H9 (cell line): ENCODE measurements around the gene PACSIN2. TPM values are rescaled to one million over a fixed set of nuclear protein-coding genes. Genes with fewer than 3 reads are reported as not detected.

Experiments used
- DNase-seq: peaks from one replicate; pipeline ENCODE4 v3.0.0-alpha.2; 2017
- H2AFZ ChIP-seq: one replicate; pipeline ENCODE4 v1.6.1; 2013; ENCODE audit warnings: mild to moderate bottlenecking, low read length, control low read depth, moderate library complexity
- H2AK5ac ChIP-seq: 2 replicates; pipeline ENCODE4 v1.6.1; 2013; ENCODE audit warnings: low read length, control low read depth, mixed read lengths; ENCODE audit not compliant: insufficient read length
- H2BK120ac ChIP-seq: one replicate; pipeline ENCODE4 v1.6.1; 2013; ENCODE audit warnings: low read depth, mild to moderate bottlenecking, low read length, control low read depth, inconsistent platforms; ENCODE audit not compliant: poor library complexity, severe bottlenecking
- H2BK12ac ChIP-seq: 2 replicates; pipeline ENCODE4 v1.6.1; 2013; ENCODE audit warnings: low read length, control low read depth, mixed read lengths, low read depth; ENCODE audit not compliant: insufficient read length
- H2BK15ac ChIP-seq: 2 replicates; pipeline ENCODE4 v1.6.1; 2013; ENCODE audit warnings: low read depth, low read length, control low read depth
- H2BK20ac ChIP-seq: one replicate; pipeline ENCODE4 v1.6.1; 2013; ENCODE audit warnings: low read depth, mild to moderate bottlenecking, low read length, control low read depth, inconsistent platforms; ENCODE audit not compliant: poor library complexity, severe bottlenecking
- H2BK5ac ChIP-seq: 2 replicates; pipeline ENCODE4 v1.6.1; 2013; ENCODE audit warnings: low read length, control low read depth, mixed read lengths; ENCODE audit not compliant: insufficient read length
- H3K14ac ChIP-seq: 2 replicates; pipeline ENCODE4 v1.6.1; 2013; ENCODE audit warnings: low read length, control low read depth; ENCODE audit not compliant: insufficient read depth
- H3K18ac ChIP-seq: 2 replicates; pipeline ENCODE4 v1.6.1; 2013; ENCODE audit warnings: low read depth, mild to moderate bottlenecking, mixed read lengths, low read length, control low read depth; ENCODE audit not compliant: insufficient read length
- H3K23ac ChIP-seq: 2 replicates; pipeline ENCODE4 v1.6.1; 2013; ENCODE audit warnings: low read length, control low read depth, mixed read lengths, low read depth; ENCODE audit not compliant: insufficient read length
- H3K23me2 ChIP-seq: 2 replicates; pipeline ENCODE4 v1.6.1; 2013; ENCODE audit warnings: low read depth, mild to moderate bottlenecking, mixed read lengths, low read length, control low read depth; ENCODE audit not compliant: insufficient read length, poor library complexity, severe bottlenecking
- H3K27ac ChIP-seq: 2 replicates; pipeline ENCODE4 v1.5.1; 2013; ENCODE audit warnings: low read length, control low read depth, mixed read lengths, low read depth; ENCODE audit not compliant: insufficient read length
- H3K27me3 ChIP-seq: 2 replicates; pipeline ENCODE4 v1.6.1; 2013; ENCODE audit warnings: low read length, control low read depth, inconsistent platforms; ENCODE audit not compliant: insufficient read depth
- H3K4ac ChIP-seq: 2 replicates; pipeline ENCODE4 v1.6.1; 2013; ENCODE audit warnings: low read depth, mild to moderate bottlenecking, control low read depth, inconsistent platforms, low read length, moderate library complexity
- H3K4me1 ChIP-seq: 2 replicates; pipeline ENCODE4 v1.6.1; 2013; ENCODE audit warnings: low read length, control low read depth, inconsistent platforms; ENCODE audit not compliant: insufficient read depth
- H3K4me2 ChIP-seq: 2 replicates; pipeline ENCODE4 v1.6.1; 2013; ENCODE audit warnings: low read length, control low read depth, mixed read lengths; ENCODE audit not compliant: insufficient read length, insufficient read depth
- H3K56ac ChIP-seq: 2 replicates; pipeline ENCODE4 v1.6.1; 2013; ENCODE audit warnings: low read depth, mild to moderate bottlenecking, mixed read lengths, low read length, control low read depth; ENCODE audit not compliant: insufficient read length
- H3K79me1 ChIP-seq: 2 replicates; pipeline ENCODE4 v1.6.1; 2013; ENCODE audit warnings: low read depth, mild to moderate bottlenecking, moderate library complexity, low read length, control low read depth, inconsistent platforms; ENCODE audit not compliant: insufficient read depth, poor library complexity, severe bottlenecking
- H3K79me2 ChIP-seq: 2 replicates; pipeline ENCODE4 v1.6.1; 2013; ENCODE audit warnings: low read length, control low read depth, inconsistent platforms; ENCODE audit not compliant: insufficient read depth
- H3K9ac ChIP-seq: 2 replicates; pipeline ENCODE4 v1.6.1; 2013; ENCODE audit warnings: low read length, control low read depth, mixed read lengths; ENCODE audit not compliant: insufficient read length; ENCODE audit errors: extremely low read depth
- H3K9me3 ChIP-seq: one replicate; pipeline ENCODE4 v1.6.1; 2013; ENCODE audit warnings: low read depth, low read length, inconsistent platforms; ENCODE audit not compliant: control insufficient read depth
- H3T11ph ChIP-seq: one replicate; pipeline ENCODE4 v1.6.1; 2013; ENCODE audit warnings: mild to moderate bottlenecking, low read length, control low read depth, inconsistent platforms
- H4K20me1 ChIP-seq: one replicate; pipeline ENCODE4 v1.6.1; 2013; ENCODE audit not compliant: control insufficient read depth, insufficient read length, insufficient read depth
- H4K5ac ChIP-seq: 2 replicates; pipeline ENCODE4 v1.6.1; 2013; ENCODE audit warnings: low read depth, mild to moderate bottlenecking, mixed read lengths, low read length, control low read depth; ENCODE audit not compliant: insufficient read length
- H4K8ac ChIP-seq: replicated peaks from 2 replicates; pipeline ENCODE4 v1.6.1; 2013; ENCODE audit warnings: low read length, control low read depth, mixed read lengths, low read depth; ENCODE audit not compliant: insufficient read length
- H4K91ac ChIP-seq: 2 replicates; pipeline ENCODE4 v1.6.1; 2013; ENCODE audit warnings: low read depth, mild to moderate bottlenecking, moderate library complexity, mixed read lengths, low read length, control low read depth; ENCODE audit not compliant: insufficient read length
- H3K27ac Mint-ChIP-seq, 3 experiments: 2 replicates in 2 of 3; 3 replicates in 1 of 3; pipeline ENCODE4 v1.8.0; 2020 to 2021; ENCODE audit warnings: mixed read lengths in 3 of 3, mild to moderate bottlenecking in 1 of 3, moderate library complexity in 1 of 3
- H3K27me3 Mint-ChIP-seq: 2 replicates; pipeline ENCODE4 v1.8.0; 2021; ENCODE audit warnings: low read depth, mild to moderate bottlenecking, moderate library complexity, mixed read lengths
- H3K36me3 Mint-ChIP-seq, 3 experiments: 2 replicates in 2 of 3; 3 replicates in 1 of 3; pipeline ENCODE4 v1.8.0; 2020 to 2021; ENCODE audit warnings: low read depth in 3 of 3, mixed read lengths in 3 of 3; ENCODE audit not compliant: insufficient read depth in 1 of 3
- H3K4me1 Mint-ChIP-seq, 2 experiments: 2 replicates each; pipeline ENCODE4 v1.8.0; 2020; ENCODE audit warnings: mixed read lengths in 2 of 2
- H3K4me3 Mint-ChIP-seq, 2 experiments: 2 replicates in 1 of 2; 3 replicates in 1 of 2; pipeline ENCODE4 v1.8.0; 2020 to 2021; ENCODE audit warnings: mild to moderate bottlenecking in 2 of 2, mixed read lengths in 2 of 2, moderate library complexity in 1 of 2
- H3K9me3 Mint-ChIP-seq, 2 experiments: 2 replicates in 1 of 2; 3 replicates in 1 of 2; pipeline ENCODE4 v1.8.0; 2020; ENCODE audit warnings: mild to moderate bottlenecking in 2 of 2, mixed read lengths in 2 of 2, moderate library complexity in 1 of 2
- CTCF ChIP-seq: fragments of 200-600 bp; sonication (generic); conservative IDR thresholded peaks from 3 replicates; pipeline ENCODE4 v1.8.0; 2021; ENCODE audit warnings: antibody characterized with exemption, mild to moderate bottlenecking
- WGBS: extraction: QIAGEN DNeasy Blood & Tissue Kit; methylation state at CpG from one replicate; pipeline ENCODE4 v1.1.7; 2013; ENCODE audit warnings: missing lambda C conversion rate, low lambda C conversion rate, mixed read lengths; ENCODE audit not compliant: insufficient read length; ENCODE audit errors: extremely low coverage; 5-methylcytosine and 5-hydroxymethylcytosine counted together
- total RNA-seq: library from RNA; stranded (reverse); gene quantifications from 2 replicates; pipeline ENCODE4 v1.2.1, GENCODE V29; 2021

The PACSIN2 gene
- total RNA-seq, 1 experiment from 2014 or later, result 62.3 TPM

- no peak overlapping the region for H2BK120ac ChIP-seq
Observed at GRCh38 chr22:42901790-42902508, 113.0 kb downstream of the PACSIN2 start.

More at GRCh38 chr22:42901790-42902508, 113.0 kb downstream of the PACSIN2 start:
- H3K9ac ChIP-seq, result no peak overlapping the region
- no peak overlapping the region for H4K91ac ChIP-seq
- H3K4me1 ChIP-seq, result no peaks in the 10 kb centered on the region
- H3T11ph ChIP-seq, result no peak overlapping the region
- TF ChIP-seq CTCF, result peak; percentile 56
- H3K79me2 ChIP-seq, result peaks cover 2% of the 10 kb centered on the region; the same call in 1 of the 2 replicates
- no peak overlapping the region for H3K27ac ChIP-seq
- no CpG with 5 or more reads among the region's 14 CpGs for WGBS
- H3K56ac ChIP-seq, result no peak overlapping the region
- DNase-seq, result no peak
- H3K4me2 ChIP-seq, result no peak overlapping the region
- H2BK20ac ChIP-seq, result no peak overlapping the region
- H3K79me1 ChIP-seq, result no peaks in the 10 kb centered on the region
- Mint-ChIP-seq H3K9me3 (no peaks in the 10 kb centered on the region), H3K4me3 (no peak overlapping the region), H3K36me3 (peaks cover 0 to 11% (median 0%) of the 10 kb centered on the region in 3 experiments; a peak in 3 of 7 replicates), H3K27me3 (no peaks in the 10 kb centered on the region), H3K27ac (peak overlapping the region in 1 of 3 experiments; percentile 66; a peak in 2 of 7 replicates), H3K4me1 (peaks cover 22 to 34% of the 10 kb centered on the region in 2 experiments)
- no peak overlapping the region for H3K23ac ChIP-seq
- no peak overlapping the region for H4K8ac ChIP-seq
- H3K27me3 ChIP-seq, result no peaks in the 10 kb centered on the region
- no peak overlapping the region for H3K18ac ChIP-seq
- H4K20me1 ChIP-seq, result no peaks in the 10 kb centered on the region
- H3K9me3 ChIP-seq, result no peaks in the 10 kb centered on the region
- no peak overlapping the region; the same call in 1 of the 2 replicates for H3K14ac ChIP-seq
- H2BK15ac ChIP-seq, result no peak overlapping the region
- no peak overlapping the region for H3K4ac ChIP-seq
- no peak overlapping the region for H4K5ac ChIP-seq
- H3K23me2 ChIP-seq, result no peaks in the 10 kb centered on the region
- H2AFZ ChIP-seq, result no peak overlapping the region
- H2BK5ac ChIP-seq, result no peak overlapping the region
- H2AK5ac ChIP-seq, result no peak overlapping the region
- H2BK12ac ChIP-seq, result no peak overlapping the region
